Lung (tissue), 12 donors: ENCODE measurements around the gene ZBTB39. TPM values are rescaled to one million over a fixed set of nuclear protein-coding genes. Genes with fewer than 3 reads are reported as not detected.

ENCODE experiments used
- ATAC-seq: fragments of 200-7000 bp; cut with Tn5 transposase; one replicate; pipeline ENCODE4 v1.9.1; 2020; ENCODE audit warnings: moderate number of reproducible peaks; ENCODE audit not compliant: insufficient read depth, low FRiP score
- DNase-seq, 3 donors: peaks; one replicate each; pipeline ENCODE4 v3.0.0-alpha.2; 2013 to 2017
- H3K27ac ChIP-seq, 2 donors: one replicate each; pipeline ENCODE4 v1.5.1; 2013; ENCODE audit warnings: mild to moderate bottlenecking in 2 of 2, moderate library complexity in 2 of 2, control low read depth in 1 of 2, inconsistent platforms in 1 of 2, low read depth in 1 of 2, low read length in 1 of 2
- H3K27me3 ChIP-seq, 3 donors: one replicate each; pipeline ENCODE4 v1.5.1; 2013; ENCODE audit warnings: low read length in 2 of 3; ENCODE audit not compliant: control insufficient read depth in 3 of 3, insufficient read depth in 3 of 3
- H3K36me3 ChIP-seq, 4 donors: one replicate each; pipeline ENCODE4 v1.5.1; 2013; ENCODE audit warnings: low read length in 4 of 4, mild to moderate bottlenecking in 1 of 4, moderate library complexity in 1 of 4; ENCODE audit not compliant: control insufficient read depth in 4 of 4, insufficient read depth in 4 of 4
- H3K4me1 ChIP-seq, 5 donors: one replicate each; pipeline ENCODE4 v1.5.1; 2013; ENCODE audit warnings: low read length in 5 of 5, mild to moderate bottlenecking in 2 of 5, moderate library complexity in 1 of 5; ENCODE audit not compliant: control insufficient read depth in 5 of 5, insufficient read depth in 5 of 5
- H3K4me3 ChIP-seq: one replicate; pipeline ENCODE4 v1.5.1; 2013; ENCODE audit warnings: mild to moderate bottlenecking, control low read depth, moderate library complexity
- H3K9ac ChIP-seq, 2 donors: one replicate each; pipeline ENCODE4 v1.5.1; 2013; ENCODE audit warnings: low read length in 2 of 2, control low read depth in 1 of 2; ENCODE audit not compliant: insufficient read depth in 1 of 2
- H3K9me3 ChIP-seq, 4 donors: one replicate each; pipeline ENCODE4 v1.5.1; 2013; ENCODE audit warnings: low read length in 3 of 4, mild to moderate bottlenecking in 1 of 4, moderate library complexity in 1 of 4; ENCODE audit not compliant: control insufficient read depth in 4 of 4, insufficient read depth in 3 of 4
- CTCF ChIP-seq: IDR thresholded peaks from 2 replicates; pipeline ENCODE4 v1.5.1; 2012; ENCODE audit warnings: mild to moderate bottlenecking; ENCODE audit errors: control extremely low read depth, extremely low read depth
- WGBS, 2 donors: extraction: QIAGEN DNeasy Blood & Tissue Kit; methylation state at CpG; one replicate each; pipeline ENCODE4 v1.1.7; 2013; 5-methylcytosine and 5-hydroxymethylcytosine counted together
- polyA plus RNA-seq, 2 donors: library from polyadenylated mRNA; stranded (reverse); fragments of 200-250 nt; gene quantifications; one replicate each; pipeline ENCODE4 v1.2.1, GENCODE V29; 2013
- total RNA-seq, 2 donors: library from RNA; depleted of rRNA in 1 of 2; stranded (reverse); fragments of >200 nt in 1 of 2; gene quantifications; one replicate each; pipeline ENCODE4 v1.2.1, GENCODE V29; 2014 to 2021
- donor health status: control.
- donor health status: control.
- donor health status: Bipolar disorder and iron deficiency.
- donor health status: healthy.
- donor health status: DM: yes; HTN: yes; CAD: no.

The ZBTB39 gene
- total and polyA plus RNA-seq, 4 donors: 2.2 to 9.1 (median 4.5) TPM

GRCh38 chr12:57047981-57048380, 41.6 kb upstream of the ZBTB39 start:
- Histone ChIP-seq H3K27ac (no peak overlapping the region), H3K27me3 (no peaks in the 10 kb centered on the region), H3K9me3 (no peaks in the 10 kb centered on the region), H3K36me3 (no peaks in the 10 kb centered on the region), H3K9ac (no peak overlapping the region), H3K4me3 (no peak overlapping the region), H3K4me1 (no peaks in the 10 kb centered on the region)
- ATAC-seq (no peak), DNase-seq (no peak)
- no peak for TF ChIP-seq CTCF
- 97 to 100% methylated on average over 1 of the region's 1 CpG for WGBS, 2 donors

- 37 to 65% methylated on average over 10 of the region's 10 CpGs for WGBS, 2 donors
- TF ChIP-seq CTCF: no peak
- no peak for ATAC-seq
- H3K4me1 ChIP-seq: no peaks in the 10 kb centered on the region
- H3K4me3 ChIP-seq: no peak overlapping the region
- H3K36me3 ChIP-seq: no peaks in the 10 kb centered on the region
- no peak for DNase-seq
- H3K9ac ChIP-seq: no peak overlapping the region
- H3K9me3 ChIP-seq: no peaks in the 10 kb centered on the region
- H3K27ac ChIP-seq: no peak overlapping the region
- H3K27me3 ChIP-seq: no peaks in the 10 kb centered on the region
Measured at GRCh38 chr12:57046947-57047890, 40.9 kb upstream of the ZBTB39 start.

GRCh38 chr12:57046086-57046791, 39.9 kb upstream of the ZBTB39 start:
- no peak for ATAC-seq
- no peak overlapping the region for H3K27ac ChIP-seq
- TF ChIP-seq CTCF: no peak

More at GRCh38 chr12:57046086-57046791, 39.9 kb upstream of the ZBTB39 start:
- no peaks in the 10 kb centered on the region for H3K36me3 ChIP-seq
- H3K9me3 ChIP-seq: no peaks in the 10 kb centered on the region
- no peaks in the 10 kb centered on the region for H3K27me3 ChIP-seq
- WGBS, 2 donors: 70% methylated on average over 6 of the region's 6 CpGs
- H3K9ac ChIP-seq: no peak overlapping the region
- H3K4me3 ChIP-seq: no peak overlapping the region
- no peaks in the 10 kb centered on the region for H3K4me1 ChIP-seq
- no peak for DNase-seq
